HFF-Myc (cell line): ENCODE measurements around the gene RHCE.
"Not testable (repeated sequence)": the region's sequence is repeated elsewhere in the genome, so short reads cannot be mapped to it uniquely, and the experiment has no call there.

Source experiments
- DNase-seq: peaks from one replicate; pipeline ENCODE4 v3.0.0-alpha.2; 2011; ENCODE audit warnings: low read depth; ENCODE audit errors: extremely low read depth
- H3K4me3 ChIP-seq: replicated peaks from 2 replicates; pipeline ENCODE4 v1.5.1; 2011; ENCODE audit warnings: low read depth, mild to moderate bottlenecking, control low read depth, low read length
- TF ChIP-seq, protein P1 (sequence below): IDR thresholded peaks from 2 replicates; pipeline ENCODE4 v1.5.1; 2012; ENCODE audit warnings: mild to moderate bottlenecking, low read depth, low read length, control low read depth; ENCODE audit errors: missing control alignments

The RHCE gene

GRCh38 chr1:25402947-25403803 lies 17.4 kb downstream of the RHCE start:
- TF ChIP-seq, protein P1, sequence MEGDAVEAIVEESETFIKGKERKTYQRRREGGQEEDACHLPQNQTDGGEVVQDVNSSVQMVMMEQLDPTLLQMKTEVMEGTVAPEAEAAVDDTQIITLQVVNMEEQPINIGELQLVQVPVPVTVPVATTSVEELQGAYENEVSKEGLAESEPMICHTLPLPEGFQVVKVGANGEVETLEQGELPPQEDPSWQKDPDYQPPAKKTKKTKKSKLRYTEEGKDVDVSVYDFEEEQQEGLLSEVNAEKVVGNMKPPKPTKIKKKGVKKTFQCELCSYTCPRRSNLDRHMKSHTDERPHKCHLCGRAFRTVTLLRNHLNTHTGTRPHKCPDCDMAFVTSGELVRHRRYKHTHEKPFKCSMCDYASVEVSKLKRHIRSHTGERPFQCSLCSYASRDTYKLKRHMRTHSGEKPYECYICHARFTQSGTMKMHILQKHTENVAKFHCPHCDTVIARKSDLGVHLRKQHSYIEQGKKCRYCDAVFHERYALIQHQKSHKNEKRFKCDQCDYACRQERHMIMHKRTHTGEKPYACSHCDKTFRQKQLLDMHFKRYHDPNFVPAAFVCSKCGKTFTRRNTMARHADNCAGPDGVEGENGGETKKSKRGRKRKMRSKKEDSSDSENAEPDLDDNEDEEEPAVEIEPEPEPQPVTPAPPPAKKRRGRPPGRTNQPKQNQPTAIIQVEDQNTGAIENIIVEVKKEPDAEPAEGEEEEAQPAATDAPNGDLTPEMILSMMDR: peak; percentile 30
- not testable (repeated sequence) for H3K4me3 ChIP-seq, DNase-seq

DNA sequence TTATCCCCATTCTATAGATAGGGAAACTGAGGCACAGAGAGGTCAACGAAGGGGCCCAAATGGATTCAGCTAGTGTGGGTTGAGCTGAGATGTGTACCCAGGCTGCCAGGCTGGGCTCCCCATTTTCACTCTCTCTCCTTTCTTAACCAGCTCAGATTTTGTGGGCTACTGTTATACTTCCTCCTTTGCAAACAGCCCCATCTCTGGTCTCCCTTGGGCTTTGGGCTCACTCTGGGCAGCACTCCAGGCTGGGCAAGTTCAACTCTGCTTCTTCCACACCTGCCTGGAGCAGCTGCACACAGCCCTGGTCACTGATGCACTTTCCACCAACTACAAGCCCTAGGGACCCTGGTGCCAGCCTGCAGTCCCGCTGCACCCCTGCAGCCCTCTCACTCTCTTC lies 22.5 kb downstream of the RHCE start:
- not testable (repeated sequence) for DNase-seq

GRCh38 chr1:25397549-25397948 lies 23.1 kb downstream of the RHCE start:
- DNase-seq, H3K4me3 ChIP-seq: not testable (repeated sequence)

More for the DNA sequence above, 22.5 kb downstream of the RHCE start:
- not testable (repeated sequence) for H3K4me3 ChIP-seq

- no peak for DNase-seq
- TF ChIP-seq, protein P1: no peak
Measured at GRCh38 chr1:25392841-25393240, 27.8 kb downstream of the RHCE start.

DNA sequence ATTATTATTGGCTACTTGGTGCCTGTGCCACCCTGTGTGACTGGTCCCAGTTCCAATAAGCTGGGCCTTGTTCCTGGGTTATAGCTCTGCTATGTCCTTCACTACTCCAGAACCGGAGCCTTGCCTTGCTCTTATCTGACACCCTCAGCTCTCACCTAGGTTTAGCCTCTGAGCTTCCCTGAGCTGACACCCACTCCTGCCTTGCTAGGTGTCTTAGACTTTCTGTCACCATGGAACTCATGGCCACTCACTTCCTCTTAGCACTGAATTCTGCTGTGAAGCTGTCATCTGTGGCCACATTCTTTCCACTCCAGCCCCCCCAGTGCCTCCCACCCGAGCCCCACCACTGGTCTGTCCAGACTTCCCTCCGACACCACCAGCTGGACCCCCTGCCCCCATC lies 30.9 kb downstream of the RHCE start:
- DNase-seq, H3K4me3 ChIP-seq: not testable (repeated sequence)

More at GRCh38 chr1:25392841-25393240, 27.8 kb downstream of the RHCE start:
- H3K4me3 ChIP-seq: no peak overlapping the region

DNA sequence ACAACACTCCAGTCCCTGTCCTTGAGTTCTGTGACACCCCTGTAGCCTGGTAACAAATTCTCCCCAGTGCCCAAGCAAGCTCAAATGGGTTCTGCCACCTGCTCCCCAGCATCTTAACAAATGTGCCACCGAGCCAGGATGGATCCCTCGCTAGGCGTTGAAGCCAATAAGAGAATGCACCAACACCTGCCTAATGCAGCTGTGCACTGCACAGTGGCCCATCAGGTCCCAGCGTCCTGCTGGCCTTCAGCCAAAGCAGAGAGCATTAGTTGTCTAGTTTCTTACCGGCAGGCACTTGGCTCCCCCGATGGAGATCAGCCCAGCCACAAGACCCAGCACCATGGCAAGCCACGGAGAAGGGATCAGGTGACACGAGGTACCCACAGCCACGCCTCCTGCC lies 31.9 kb downstream of the RHCE start:
- not testable (repeated sequence) for H3K4me3 ChIP-seq, DNase-seq

GRCh38 chr1:25387096-25387495 lies 33.5 kb downstream of the RHCE start:
- not testable (repeated sequence) for H3K4me3 ChIP-seq, DNase-seq

- not testable (repeated sequence) for DNase-seq, H3K4me3 ChIP-seq
Measured at GRCh38 chr1:25383875-25384274, 36.8 kb downstream of the RHCE start.

GRCh38 chr1:25383090-25383489 lies 37.5 kb downstream of the RHCE start:
- H3K4me3 ChIP-seq, DNase-seq: not testable (repeated sequence)

GRCh38 chr1:25382543-25382942 lies 38.1 kb downstream of the RHCE start:
- DNase-seq, H3K4me3 ChIP-seq: not testable (repeated sequence)

- H3K4me3 ChIP-seq: not testable (repeated sequence)
Measured at GRCh38 chr1:25378367-25378766, 42.3 kb downstream of the RHCE start.

GRCh38 chr1:25371757-25372156 lies 48.9 kb downstream of the RHCE start:
- not testable (repeated sequence) for DNase-seq

More at GRCh38 chr1:25378367-25378766, 42.3 kb downstream of the RHCE start:
- DNase-seq: not testable (repeated sequence)

GRCh38 chr1:25369691-25370271 lies 50.8 kb downstream of the RHCE start:
- not testable (repeated sequence) for DNase-seq, H3K4me3 ChIP-seq

More at GRCh38 chr1:25371757-25372156, 48.9 kb downstream of the RHCE start:
- H3K4me3 ChIP-seq: not testable (repeated sequence)
